Measurements from ENCODE around the gene NACA2. TPM values are rescaled to one million over a fixed set of nuclear protein-coding genes. Genes with fewer than 3 reads are reported as not detected.
"Not testable (repeated sequence)": the region's sequence is repeated elsewhere in the genome, so short reads cannot be mapped to it uniquely, and the experiment has no call there.

NACA2 gene
- total RNA-seq, 1 donor from 2014 or later, result not detected

DNA sequence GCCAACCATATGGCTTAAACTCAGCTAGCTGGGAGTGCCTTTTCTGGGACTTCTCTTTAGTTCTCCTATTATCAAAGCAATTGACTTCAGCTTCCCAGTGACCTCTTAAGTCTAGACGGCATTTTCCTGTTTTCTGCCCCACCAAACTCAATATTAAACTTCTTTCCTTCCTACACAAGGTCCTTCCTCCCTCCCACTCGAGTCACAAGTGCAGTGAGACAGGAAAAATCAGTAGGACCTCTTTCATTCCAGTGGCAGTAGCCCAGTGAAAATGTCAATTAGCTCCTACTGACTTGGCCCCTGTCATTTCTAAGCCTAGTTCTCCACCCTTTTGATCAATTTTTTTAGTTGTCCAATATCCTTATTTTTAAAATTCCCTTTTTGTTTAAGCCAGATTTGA, 9.6 kb upstream of the NACA2 start:
- ATAC-seq (no peak), DNase-seq (ENCODE audit: low spot score) (no peak)

GRCh38 chr17:61599608-61600007, 8.6 kb upstream of the NACA2 start:
- no peak for DNase-seq (ENCODE audit: low spot score)
- no peak for ATAC-seq

DNA sequence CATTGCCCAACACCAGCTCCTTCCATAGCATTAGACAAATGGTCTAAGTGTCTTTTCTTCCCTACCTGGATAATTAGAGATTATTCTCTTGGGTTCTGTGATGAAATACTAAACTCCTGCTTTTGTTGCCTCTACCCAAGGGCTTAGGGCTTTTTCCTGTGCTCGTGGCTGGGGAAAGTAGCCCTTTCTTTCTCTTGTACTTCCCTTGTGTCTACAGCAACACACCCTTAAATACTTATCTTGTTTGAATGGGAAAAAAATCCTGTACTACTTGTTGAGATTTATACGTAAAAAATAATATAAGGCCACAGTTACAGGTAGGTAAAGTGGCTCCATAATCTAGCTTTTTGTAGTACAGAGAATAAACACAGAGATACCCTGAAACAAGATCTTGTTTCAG, 7.0 kb upstream of the NACA2 start:
- DNase-seq (ENCODE audit: low spot score) (no peak), ATAC-seq (no peak)

DNA sequence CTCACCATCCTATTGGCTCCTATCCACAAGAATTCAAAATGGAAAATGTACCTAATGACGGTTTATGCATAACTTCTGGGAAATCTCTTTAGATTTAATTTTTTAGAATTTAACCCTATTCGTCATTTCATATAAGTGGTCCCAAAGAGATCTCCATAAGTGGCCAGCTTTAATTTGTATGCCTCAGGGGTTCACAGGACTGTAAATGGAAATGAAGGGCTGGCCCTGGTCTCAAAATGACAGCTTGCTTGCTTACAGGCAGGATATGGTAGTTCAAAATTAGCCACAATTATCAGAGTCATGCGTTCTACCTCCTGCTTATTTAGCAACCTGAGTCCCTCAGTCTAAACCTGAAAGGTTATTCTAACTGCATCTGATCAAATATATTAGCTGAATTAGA, 6.6 kb upstream of the NACA2 start:
- no peak for DNase-seq (ENCODE audit: low spot score)
- no peak for ATAC-seq

GRCh38 chr17:61595418-61596186, 4.6 kb upstream of the NACA2 start:
- DNase-seq (ENCODE audit: low spot score), result no peak
- peak; percentile 85 for ATAC-seq

DNA sequence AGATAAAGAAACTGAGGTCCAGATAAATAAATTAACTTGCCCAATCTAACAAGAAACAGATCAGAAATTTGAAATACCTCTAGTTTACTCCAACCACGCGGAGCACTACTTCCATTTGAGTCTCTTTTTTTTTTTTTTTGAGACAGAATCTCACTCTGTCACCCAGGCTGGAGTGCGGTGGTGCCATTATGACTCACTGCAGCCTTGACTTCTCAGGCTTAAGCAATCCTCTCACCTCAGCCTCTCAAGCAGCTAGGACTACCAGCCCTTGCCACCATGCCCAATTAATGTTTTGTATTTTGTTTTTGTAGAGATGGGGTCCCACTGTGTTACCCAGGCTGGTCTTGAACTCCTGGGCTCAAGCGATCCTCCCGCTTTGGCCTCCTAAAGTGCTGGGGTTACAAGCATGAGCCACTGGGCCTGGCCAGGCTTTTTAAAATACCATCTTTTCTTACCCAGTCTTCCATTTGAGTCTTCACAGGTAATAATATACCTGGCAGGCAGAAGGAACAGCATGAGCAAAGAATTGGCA, 3.3 kb upstream of the NACA2 start:
- ATAC-seq (no peak), DNase-seq (ENCODE audit: low spot score) (no peak)

DNA sequence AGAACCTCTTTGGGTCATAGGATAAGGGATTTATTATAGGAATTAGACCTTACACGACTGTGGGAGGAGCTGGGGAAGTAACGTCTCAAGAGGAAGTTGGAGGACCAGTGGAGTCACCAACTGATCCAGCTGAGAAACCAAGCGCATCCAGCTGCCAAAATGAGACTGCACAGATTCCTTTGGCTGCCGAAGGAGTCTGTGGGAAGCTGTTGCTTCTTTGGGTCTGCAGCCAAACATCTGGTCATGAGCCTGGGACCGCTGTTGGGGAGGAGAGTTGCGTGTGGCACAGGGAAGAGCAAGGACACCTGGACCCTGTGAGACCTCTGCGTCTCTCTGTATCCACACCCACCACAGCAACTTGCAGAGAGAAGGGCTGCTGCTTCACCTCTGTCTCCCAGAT, 2.4 kb upstream of the NACA2 start:
- DNase-seq (ENCODE audit: low spot score) (no peak), ATAC-seq (no peak)

DNA sequence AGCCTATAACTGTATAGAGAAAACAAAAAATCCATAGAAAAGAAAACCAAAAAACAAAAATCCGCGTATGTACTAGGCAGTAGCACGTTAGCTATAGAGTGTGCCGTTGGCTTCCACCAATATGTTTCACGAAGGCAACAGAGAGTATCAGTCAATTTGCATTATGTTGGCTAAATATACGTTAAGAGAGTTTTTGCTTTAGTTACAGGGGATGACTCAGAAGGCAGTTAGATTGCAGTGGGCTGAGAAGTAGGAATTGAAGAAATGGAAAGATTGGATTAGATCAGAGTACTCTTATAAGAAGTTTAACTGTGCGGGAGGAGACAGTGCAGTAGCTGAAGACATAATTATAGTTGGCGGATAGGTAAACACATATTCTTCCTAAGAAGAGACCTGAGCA, 911 bp upstream of the NACA2 start:
- DNase-seq (ENCODE audit: low spot score) (no peak), ATAC-seq (no peak)

DNA sequence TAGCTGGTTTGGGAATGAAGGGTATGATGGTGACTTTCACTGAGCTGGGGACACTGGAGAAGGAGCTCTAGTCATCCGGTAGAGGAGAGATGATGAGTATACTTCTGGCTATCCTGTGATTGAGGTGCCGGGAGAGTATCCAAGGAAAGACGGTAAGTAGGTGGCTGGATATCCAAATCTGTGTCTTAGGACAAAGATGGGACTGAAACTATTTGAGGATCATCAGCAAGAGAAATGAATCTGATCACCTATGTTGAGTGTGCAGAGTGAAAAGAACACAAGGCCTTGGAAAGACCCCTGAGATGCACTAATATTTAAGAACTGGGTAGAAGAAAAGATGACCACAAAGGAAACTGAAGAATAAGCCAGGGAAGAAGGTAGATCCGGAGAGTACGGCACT, 1.0 kb downstream of the NACA2 start:
- DNase-seq (ENCODE audit: low spot score) (no peak), ATAC-seq (no peak)

GRCh38 chr17:61587807-61588660, 3.0 kb downstream of the NACA2 start:
- no peak for ATAC-seq
- DNase-seq (ENCODE audit: low spot score), result no peak

GRCh38 chr17:61587242-61587641, 3.8 kb downstream of the NACA2 start:
- no peak for ATAC-seq
- DNase-seq (ENCODE audit: low spot score), result no peak

- DNase-seq (ENCODE audit: low spot score); ATAC-seq: not testable (repeated sequence)
Measured at GRCh38 chr17:61586622-61587021, 4.4 kb downstream of the NACA2 start.

DNA sequence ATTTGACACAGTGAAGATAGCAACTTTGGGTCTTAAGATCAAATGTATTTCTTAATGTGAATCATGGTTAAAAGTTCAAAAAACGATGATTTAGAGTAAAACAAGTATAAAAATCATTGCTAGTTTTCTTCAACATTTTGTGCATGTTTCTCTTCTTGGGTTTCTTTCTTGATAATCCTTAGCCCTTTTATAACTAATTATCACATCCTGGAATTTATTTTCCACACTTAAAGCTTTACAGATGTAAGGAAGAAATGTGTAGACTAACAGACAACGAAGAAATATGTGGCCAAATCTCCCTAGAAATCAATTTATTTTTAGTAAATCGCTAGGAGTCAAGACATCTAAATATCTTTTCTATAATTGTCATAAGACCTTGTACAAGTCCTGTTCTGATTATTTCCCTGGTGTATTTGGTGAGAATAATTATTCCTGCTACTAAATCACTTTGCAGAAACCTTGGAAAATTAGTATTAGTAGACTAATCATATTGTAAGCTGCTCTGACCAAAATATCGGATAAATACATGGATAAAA, 4.9 kb downstream of the NACA2 start:
- ATAC-seq (no peak), DNase-seq (ENCODE audit: low spot score) (no peak)

GRCh38 chr17:61584866-61585265, 6.2 kb downstream of the NACA2 start:
- DNase-seq (ENCODE audit: low spot score), result no peak
- no peak for ATAC-seq

DNA sequence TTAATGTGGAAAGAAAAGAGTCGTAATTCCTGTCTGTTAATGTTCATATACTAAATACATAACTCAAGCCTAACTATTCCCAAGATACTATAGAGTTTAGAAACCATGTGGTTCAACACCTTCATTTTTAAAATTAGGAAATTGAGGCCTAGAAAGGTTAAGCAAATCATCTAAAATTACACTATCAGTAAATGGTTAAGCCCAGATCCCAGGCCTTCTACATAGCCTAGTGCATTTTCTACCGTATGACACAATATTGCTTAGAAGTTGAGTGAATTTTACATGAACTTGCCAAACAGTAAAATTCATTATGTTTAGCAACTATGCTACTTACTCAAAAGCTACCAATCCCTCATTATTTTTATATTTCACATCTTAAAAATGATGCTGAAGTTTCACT, 6.8 kb downstream of the NACA2 start:
- ATAC-seq, result no peak
- no peak for DNase-seq (ENCODE audit: low spot score)

DNA sequence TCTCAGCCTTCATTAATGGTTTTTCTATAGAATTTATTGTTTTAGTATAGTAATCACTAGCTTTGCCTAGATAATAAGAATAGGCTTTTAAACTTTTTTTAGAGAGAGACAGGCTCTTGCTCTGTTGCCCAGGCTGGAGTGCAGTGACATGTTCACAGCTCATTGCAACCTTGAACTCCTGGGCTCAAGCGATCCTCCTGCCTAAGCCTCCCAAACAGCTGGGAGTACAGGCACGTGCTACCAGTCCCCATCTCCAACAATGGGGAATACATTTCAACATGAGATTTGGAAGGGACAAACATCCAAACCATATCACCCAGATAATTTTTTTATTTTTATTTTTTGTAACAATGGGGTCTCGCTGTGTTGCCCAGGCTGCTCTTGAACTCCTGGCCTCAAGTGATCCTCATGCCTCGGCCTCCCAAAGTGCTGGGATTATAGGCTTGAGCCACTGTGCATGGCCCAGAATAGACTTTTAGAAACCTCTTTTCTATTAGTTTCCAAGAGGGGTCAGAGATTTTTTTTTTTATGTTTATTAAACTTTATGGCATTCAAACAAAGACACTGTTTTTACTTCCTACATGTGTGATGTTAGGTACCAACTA, 7.3 kb downstream of the NACA2 start:
- ATAC-seq, result no peak
- no peak for DNase-seq (ENCODE audit: low spot score)

DNA sequence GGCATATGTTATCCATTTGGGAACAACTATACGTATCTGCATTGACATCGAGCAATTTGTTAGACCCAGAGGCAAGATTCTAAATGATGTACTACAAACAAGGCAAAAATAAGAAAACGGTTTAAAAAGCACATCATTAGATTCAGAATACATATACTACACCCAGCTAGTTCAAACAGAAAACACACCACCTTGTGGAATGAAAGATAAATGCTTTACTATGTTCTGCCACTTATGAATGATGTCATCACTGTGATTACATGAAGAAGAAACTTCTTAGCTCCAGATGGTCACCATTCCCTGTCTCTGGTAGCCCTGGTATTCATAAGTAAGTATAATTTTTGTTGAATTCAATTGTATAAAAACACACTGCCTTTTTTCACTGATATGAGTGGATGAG, 7.8 kb downstream of the NACA2 start:
- ATAC-seq (peak; percentile 62), DNase-seq (ENCODE audit: low spot score) (no peak)

- ATAC-seq, result no peak
Measured at GRCh38 chr17:61582593-61582992, 8.4 kb downstream of the NACA2 start.

GRCh38 chr17:61581611-61582349, 9.2 kb downstream of the NACA2 start:
- ATAC-seq, result peak; percentile 48
- no peak for DNase-seq (ENCODE audit: low spot score)

More at GRCh38 chr17:61582593-61582992, 8.4 kb downstream of the NACA2 start:
- no peak for DNase-seq (ENCODE audit: low spot score)

DNA sequence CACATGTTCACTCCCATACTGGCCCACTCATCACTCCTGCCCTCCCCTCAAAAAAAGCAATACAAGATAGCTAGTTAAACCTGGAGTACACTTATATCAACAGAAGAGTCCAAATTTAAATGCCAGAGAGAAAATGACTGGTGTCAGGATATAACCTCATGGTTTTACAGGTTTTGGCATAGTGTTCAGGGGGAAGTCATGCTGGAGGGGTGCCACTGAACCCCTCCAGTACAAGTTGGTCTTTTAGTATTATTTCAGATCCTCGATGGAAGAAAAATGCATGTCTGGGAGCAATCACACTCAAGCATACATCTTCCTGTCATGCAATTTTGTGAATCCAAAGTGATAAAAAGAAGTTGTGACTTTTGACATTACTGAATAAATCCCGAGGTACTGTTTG, 10.5 kb downstream of the NACA2 start:
- DNase-seq (ENCODE audit: low spot score) (no peak), ATAC-seq (no peak)

- ATAC-seq, result no peak
Measured at GRCh38 chr17:61579961-61580360, 11.1 kb downstream of the NACA2 start.

More at GRCh38 chr17:61579961-61580360, 11.1 kb downstream of the NACA2 start:
- no peak for DNase-seq (ENCODE audit: low spot score)
